Right lobe of liver (tissue), 6 donors: Measurements from ENCODE around the gene ASAP2. TPM values are rescaled to one million over a fixed set of nuclear protein-coding genes. Genes with fewer than 3 reads are reported as not detected.

Source experiments
- ATAC-seq, 4 donors: fragments of 200-7000 bp; cut with Tn5 transposase; one replicate each; pipeline ENCODE4 v1.9.1; 2020; ENCODE audit warnings: mild to moderate bottlenecking in 4 of 4, moderate library complexity in 4 of 4
- DNase-seq, 3 donors: peaks; one replicate each; pipeline ENCODE4 v3.0.0-alpha.2; 2020
- H3K27ac ChIP-seq, 3 donors: fragments of 200-600 bp; one replicate each; pipeline ENCODE4 v1.8.0; 2022
- H3K27me3 ChIP-seq, 2 donors: fragments of 200-600 bp; one replicate each; pipeline ENCODE4 v1.8.0; 2022
- H3K36me3 ChIP-seq, 4 donors: fragments of 200-600 bp; sonication (generic) in 1 of 4; one replicate each; pipeline versions ENCODE4 v1.5.1 to v1.8.0; 2017 to 2022; ENCODE audit warnings: control low read depth in 1 of 4
- H3K4me1 ChIP-seq, 4 donors: fragments of 200-600 bp; sonication (generic) in 1 of 4; one replicate each; pipeline versions ENCODE4 v1.5.1 to v1.8.0; 2017 to 2022; ENCODE audit warnings: control low read depth in 1 of 4
- H3K4me3 ChIP-seq, 3 donors: fragments of 200-600 bp; one replicate each; pipeline ENCODE4 v1.8.0; 2022
- H3K9me3 ChIP-seq, 4 donors: fragments of 200-600 bp; sonication (generic) in 1 of 4; one replicate each; pipeline versions ENCODE4 v1.5.1 to v1.8.0; 2017 to 2022; ENCODE audit warnings: control low read depth in 1 of 4
- CTCF ChIP-seq, 4 donors: fragments of 200-600 bp in 3 of 4; fragments of 450-650 bp in 1 of 4; IDR thresholded peaks; one replicate each; pipeline versions ENCODE4 v1.5.1 to v1.8.0; 2016 to 2022; ENCODE audit warnings: antibody characterized with exemption in 4 of 4, mild to moderate bottlenecking in 2 of 4
- POLR2A ChIP-seq: fragments of 450-650 bp; IDR thresholded peaks from one replicate; pipeline ENCODE4 v1.6.1; 2017; ENCODE audit warnings: antibody characterized with exemption, mild to moderate bottlenecking
- WGBS: methylation state at CpG from one replicate; pipeline ENCODE4 v1.1.6; 2018; ENCODE audit warnings: low coverage, low lambda C conversion rate; ENCODE audit not compliant: insufficient coverage; ENCODE audit errors: missing lambda C conversion rate; 5-methylcytosine and 5-hydroxymethylcytosine counted together
- intact Hi-C, 2 donors: fragments of 100-400 bp; cut with DNase I; formaldehyde crosslinking; loops; one replicate each; pipeline versions ENCODE4 v1.11.2 to v1.14.1; 2022
- total RNA-seq, 6 experiments: library from RNA; depleted of rRNA in 2 of 6; stranded (reverse); fragments of >200 nt in 2 of 6; fragmentation: NEBNext Ultra II Directional in 3 of 6; extraction: Animal tissue kit (Norgen Biotek cat#: 25700) in 3 of 6; gene quantifications; one replicate each; pipeline versions ENCODE4 v1.1.0 to v1.2.4, GENCODE V29; 2016 to 2023
- donor health status: DM: no; HTN: yes; CAD: no.
- donor health status: DM: no; HTN: no; CAD: no.
- donor health status: DM: no; HTN: no; CAD: no.
- donor health status: DM: no; HTN: yes; CAD: no.
- donor health status: DM: no; HTN: yes; CAD: no.

The ASAP2 gene
- total RNA-seq, 6 experiments from 2014 or later: 2.4 to 5.2 (median 3.9) TPM

- 61% methylated on average over 2 of the region's 6 CpGs for WGBS
- Histone ChIP-seq H3K27ac (peak overlapping the region in 2 of 3 donors; percentile 17 to 43), H3K27me3 (no peaks in the 10 kb centered on the region), H3K4me3 (no peak overlapping the region), H3K4me1 (no peaks in the 10 kb centered on the region), H3K36me3 (no peaks in the 10 kb centered on the region), H3K9me3 (no peaks in the 10 kb centered on the region)
- TF ChIP-seq CTCF (IDR thresholded peaks at IDR 0.05) (no peak), POLR2A (no peak)
- DNase-seq (no peak), ATAC-seq (no peak)
- intact Hi-C loops: no loop called here
Observed at GRCh38 chr2:9261231-9261883, 54.7 kb downstream of the ASAP2 start.

GRCh38 chr2:9262671-9263171 lies 56.1 kb downstream of the ASAP2 start:
- H3K4me1 ChIP-seq: no peaks in the 10 kb centered on the region

GRCh38 chr2:9263428-9263827 lies 56.8 kb downstream of the ASAP2 start:
- H3K4me3 ChIP-seq: no peak overlapping the region
- ATAC-seq (peak; percentile 43 to 65 (median 49)), DNase-seq (peak in 1 of 3 donors; percentile 42)
- no peaks in the 10 kb centered on the region for H3K36me3 ChIP-seq
- TF ChIP-seq POLR2A (no peak), CTCF (IDR thresholded peaks at IDR 0.05) (no peak)
- no peaks in the 10 kb centered on the region for H3K9me3 ChIP-seq
- H3K4me1 ChIP-seq: no peaks in the 10 kb centered on the region
- WGBS: 32% methylated on average over 9 of the region's 14 CpGs
- intact Hi-C loops: no loop called here
- H3K27ac ChIP-seq: peak overlapping the region in 2 of 3 donors; percentile 40 to 50
- H3K27me3 ChIP-seq: no peaks in the 10 kb centered on the region

More at GRCh38 chr2:9262671-9263171, 56.1 kb downstream of the ASAP2 start:
- intact Hi-C loops: no loop called here
- 46% methylated on average over 7 of the region's 14 CpGs for WGBS
- Histone ChIP-seq H3K9me3 (no peaks in the 10 kb centered on the region), H3K4me3 (no peak overlapping the region), H3K27me3 (no peaks in the 10 kb centered on the region), H3K27ac (peak overlapping the region; percentile 15 to 50 (median 40)), H3K36me3 (no peaks in the 10 kb centered on the region)
- DNase-seq: no peak
- ATAC-seq: peak; percentile 60 to 77 (median 68)
- TF ChIP-seq CTCF (IDR thresholded peaks at IDR 0.05) (no peak), POLR2A (no peak)

- TF ChIP-seq CTCF (IDR thresholded peaks at IDR 0.05): no peak
- TF ChIP-seq POLR2A: no peak
- Histone ChIP-seq H3K27ac (no peak overlapping the region), H3K36me3 (no peaks in the 10 kb centered on the region), H3K4me1 (no peaks in the 10 kb centered on the region), H3K9me3 (no peaks in the 10 kb centered on the region), H3K27me3 (no peaks in the 10 kb centered on the region), H3K4me3 (no peak overlapping the region)
- ATAC-seq (no peak), DNase-seq (no peak)
- intact Hi-C loops: no loop called here
- WGBS: 97% methylated on average over 5 of the region's 10 CpGs
Observed at GRCh38 chr2:9264301-9264700, 57.7 kb downstream of the ASAP2 start.
